OCI-LY1 (cell line): Measurements from ENCODE around the gene CCL25.

Experiments used
- EZH2 ChIP-seq: fragments of 200-600 bp; sonication (generic), shearing (Covaris generic); IDR thresholded peaks from 2 replicates; pipeline ENCODE4 v1.8.0; 2017; ENCODE audit warnings: borderline replicate concordance, mixed run types, mild to moderate bottlenecking, antibody characterized with exemption, low read length, moderate library complexity, mixed read lengths
- TF ChIP-seq, protein P1 (sequence below): fragments of 200-600 bp; sonication (generic), shearing (Covaris generic); IDR thresholded peaks from 2 replicates; pipeline ENCODE4 v1.5.1; 2017; ENCODE audit warnings: mild to moderate bottlenecking, antibody characterized with exemption, low read length, moderate library complexity, mixed read lengths

DNA sequence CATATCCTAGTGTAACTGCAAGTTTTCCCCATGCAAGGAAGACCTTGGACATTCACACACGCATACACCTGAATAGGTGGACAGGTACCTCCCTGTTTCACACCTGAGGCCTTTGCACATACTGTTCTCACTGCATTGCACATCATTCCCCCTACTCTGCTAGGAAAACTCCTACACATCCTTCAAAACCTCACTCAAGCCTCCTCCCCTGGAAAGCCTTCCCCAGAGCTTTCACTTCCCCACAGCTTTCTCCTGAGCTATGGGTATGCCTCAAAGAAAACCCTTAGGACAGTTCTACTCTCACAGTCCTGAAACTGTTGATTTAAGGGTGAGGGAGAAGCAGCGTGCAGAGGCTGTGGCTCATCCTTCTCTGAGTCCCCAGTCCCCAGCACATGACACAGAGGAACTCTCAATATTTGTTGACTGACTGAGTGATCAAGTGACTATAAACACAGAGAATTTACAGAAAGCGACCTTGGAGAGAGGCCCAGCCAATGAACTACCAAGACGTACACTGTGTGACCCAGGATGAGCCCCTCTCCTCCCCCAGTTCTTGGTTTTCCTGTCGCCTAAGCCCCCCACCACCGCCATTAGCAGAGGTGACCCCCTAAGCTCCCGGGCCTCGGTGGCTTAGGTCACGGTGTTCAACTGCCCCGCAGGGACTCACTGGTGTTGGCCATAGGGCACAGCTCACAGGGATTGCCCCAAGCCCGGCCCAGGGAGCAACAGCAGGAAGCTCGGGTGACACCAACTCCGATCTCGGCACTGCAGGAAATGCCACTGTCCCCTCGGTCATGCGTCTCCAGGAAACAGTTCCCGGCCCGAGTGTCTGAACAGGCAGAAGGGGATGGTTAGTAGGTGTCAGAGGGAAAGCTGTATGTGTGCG, 56.2 kb downstream of the CCL25 start:
- TF ChIP-seq, protein P1, sequence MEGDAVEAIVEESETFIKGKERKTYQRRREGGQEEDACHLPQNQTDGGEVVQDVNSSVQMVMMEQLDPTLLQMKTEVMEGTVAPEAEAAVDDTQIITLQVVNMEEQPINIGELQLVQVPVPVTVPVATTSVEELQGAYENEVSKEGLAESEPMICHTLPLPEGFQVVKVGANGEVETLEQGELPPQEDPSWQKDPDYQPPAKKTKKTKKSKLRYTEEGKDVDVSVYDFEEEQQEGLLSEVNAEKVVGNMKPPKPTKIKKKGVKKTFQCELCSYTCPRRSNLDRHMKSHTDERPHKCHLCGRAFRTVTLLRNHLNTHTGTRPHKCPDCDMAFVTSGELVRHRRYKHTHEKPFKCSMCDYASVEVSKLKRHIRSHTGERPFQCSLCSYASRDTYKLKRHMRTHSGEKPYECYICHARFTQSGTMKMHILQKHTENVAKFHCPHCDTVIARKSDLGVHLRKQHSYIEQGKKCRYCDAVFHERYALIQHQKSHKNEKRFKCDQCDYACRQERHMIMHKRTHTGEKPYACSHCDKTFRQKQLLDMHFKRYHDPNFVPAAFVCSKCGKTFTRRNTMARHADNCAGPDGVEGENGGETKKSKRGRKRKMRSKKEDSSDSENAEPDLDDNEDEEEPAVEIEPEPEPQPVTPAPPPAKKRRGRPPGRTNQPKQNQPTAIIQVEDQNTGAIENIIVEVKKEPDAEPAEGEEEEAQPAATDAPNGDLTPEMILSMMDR: no peak
- TF ChIP-seq EZH2: no peak
